K562 (cell line): ENCODE data around the gene TPRG1L. TPM values are rescaled to one million over a fixed set of nuclear protein-coding genes. Genes with fewer than 3 reads are reported as not detected.

ENCODE experiments used
- ATAC-seq: fragments of 200-7000 bp; cut with Tn5 transposase; 3 replicates; pipeline ENCODE4 v1.9.1; 2020; ENCODE audit warnings: moderate library complexity
- BruUV-seq: library from RNA; stranded (reverse); fragments of 400-500 nt; replicated peaks from 2 replicates; lab custom pipeline; 2021; lab: Mats Ljungman, UMichigan
- CTCF ChIA-PET: fragments of 300-600 bp; formaldehyde crosslinking; extraction: SDS; loops from one replicate; lab custom pipeline; 2021; ENCODE audit warnings: low intra/inter-chr PET ratio; lab: Yijun Ruan, JAX
- POLR2A ChIA-PET: fragments of 300-600, 350-650 bp; sonication (Branson Sonifier 250); formaldehyde crosslinking; extraction: SDS; loops from one replicate; lab custom pipeline; 2021; ENCODE audit warnings: antibody characterized with exemption, inconsistent platforms; lab: Yijun Ruan, JAX
- DNase-seq, 4 experiments: peaks; one replicate each; pipeline versions ENCODE4 v3.0.0 to v3.0.0-alpha.2; 2011 to 2018; ENCODE audit warnings: low spot score in 3 of 4, mixed read lengths in 3 of 4; ENCODE audit errors: extremely low read depth in 1 of 4
- FAIRE-seq: peaks from 2 replicates; lab custom pipeline; 2011; peaks lifted over from hg19 to GRCh38; lab: Jason Lieb, UNC
- H2AFZ ChIP-seq: 2 replicates; pipeline ENCODE4 v1.6.0; 2011; ENCODE audit warnings: low read depth, low read length, control low read depth, inconsistent platforms
- H3K27ac ChIP-seq: fragments of 200-600 bp; 3 replicates; pipeline ENCODE4 v1.8.0; 2011; ENCODE audit warnings: low read depth, mild to moderate bottlenecking, control low read depth, inconsistent platforms, low read length, moderate library complexity, mixed read lengths; ENCODE audit errors: extremely low read depth
- H3K27me3 ChIP-seq, 2 experiments: fragments of 300-600 bp in 1 of 2; 2 replicates in 1 of 2; 3 replicates in 1 of 2; pipeline versions ENCODE4 v1.6.0 to v1.8.0; 2011; ENCODE audit warnings: inconsistent platforms in 2 of 2, low read length in 2 of 2, mild to moderate bottlenecking in 1 of 2, mixed read lengths in 1 of 2, moderate library complexity in 1 of 2; ENCODE audit not compliant: control insufficient read depth in 2 of 2, insufficient read depth in 2 of 2
- H3K36me3 ChIP-seq: fragments of 300-600 bp; 3 replicates; pipeline ENCODE4 v1.8.0; 2011; ENCODE audit warnings: mild to moderate bottlenecking, low read length, inconsistent platforms; ENCODE audit not compliant: control insufficient read depth, insufficient read depth
- H3K4me1 ChIP-seq, 2 experiments: fragments of 200-600 bp in 1 of 2; replicated peaks in 1 of 2; 2 replicates in 1 of 2; 3 replicates in 1 of 2; pipeline versions ENCODE4 v1.5.1 to v1.8.0; 2011; ENCODE audit warnings: inconsistent platforms in 2 of 2, low read length in 2 of 2, mild to moderate bottlenecking in 1 of 2, mixed read lengths in 1 of 2, moderate library complexity in 1 of 2; ENCODE audit not compliant: control insufficient read depth in 2 of 2, insufficient read depth in 2 of 2
- H3K4me2 ChIP-seq: 2 replicates; pipeline ENCODE4 v1.6.1; 2011; ENCODE audit warnings: low read length, control low read depth, inconsistent platforms, mixed read lengths; ENCODE audit not compliant: insufficient read depth
- H3K4me3 ChIP-seq: fragments of 200-600 bp; sonication (generic), shearing (Covaris generic); 2 replicates; pipeline ENCODE4 v1.5.1; 2016; ENCODE audit warnings: control low read depth, inconsistent platforms
- H3K79me2 ChIP-seq: fragments of 200-600 bp; 3 replicates; pipeline ENCODE4 v1.8.0; 2011; ENCODE audit warnings: low read length, inconsistent platforms; ENCODE audit not compliant: control insufficient read depth, insufficient read depth
- H3K9ac ChIP-seq, 2 experiments: 2 replicates each; pipeline versions ENCODE4 v1.6.0 to v1.6.1; 2011; ENCODE audit warnings: low read depth in 2 of 2, low read length in 2 of 2, control low read depth in 1 of 2, inconsistent platforms in 1 of 2, mild to moderate bottlenecking in 1 of 2, mixed read lengths in 1 of 2; ENCODE audit not compliant: insufficient read depth in 1 of 2
- H3K9me1 ChIP-seq: one replicate; pipeline ENCODE4 v1.6.0; 2011; ENCODE audit warnings: inconsistent platforms, mild to moderate bottlenecking, low read length, moderate library complexity; ENCODE audit not compliant: control insufficient read depth, insufficient read depth
- H3K9me3 ChIP-seq: replicated peaks from 2 replicates; pipeline ENCODE4 v1.5.1; 2011; ENCODE audit warnings: low read depth, low read length, inconsistent platforms; ENCODE audit not compliant: control insufficient read depth, insufficient read depth
- H4K20me1 ChIP-seq: replicated peaks from 2 replicates; pipeline ENCODE4 v1.6.1; 2011; ENCODE audit warnings: low read length, inconsistent platforms, mixed read lengths; ENCODE audit not compliant: control insufficient read depth, insufficient read depth
- ATF1 ChIP-seq, 2 experiments: fragments of 450-650 bp in 1 of 2; IDR thresholded peaks; 2 replicates each; pipeline ENCODE4 v1.6.1; 2016; ENCODE audit warnings: missing compliant biosample characterization in 1 of 2, missing genetic modification characterization in 1 of 2
- CCNT2 ChIP-seq: IDR thresholded peaks from 2 replicates; pipeline ENCODE4 v1.6.1; 2011; ENCODE audit warnings: borderline replicate concordance, low read depth, mild to moderate bottlenecking, moderate library complexity, mixed read lengths, low read length; ENCODE audit not compliant: insufficient read length; ENCODE audit errors: extremely low read depth
- ETV6 ChIP-seq, 3 experiments: fragments of 150-350 bp in 1 of 3; sonication (generic) in 1 of 3; formaldehyde crosslinking in 1 of 3; IDR thresholded peaks; 2 replicates each; pipeline versions ENCODE4 v1.6.1 to v1.8.0; 2014 to 2022; ENCODE audit warnings: borderline replicate concordance in 2 of 3, low read depth in 2 of 3, antibody characterized with exemption in 1 of 3, low read length in 1 of 3, mild to moderate bottlenecking in 1 of 3, missing genetic modification reagents in 1 of 3
- FOXJ2 ChIP-seq: fragments of 200-800 bp; sonication (Bioruptor generic); IDR thresholded peaks from 2 replicates; pipeline ENCODE4 v1.6.1; 2016; ENCODE audit warnings: missing genetic modification characterization, missing compliant biosample characterization
- HNRNPLL ChIP-seq: fragments of 200-400 bp; formaldehyde crosslinking; IDR thresholded peaks from 2 replicates; pipeline ENCODE4 v1.6.1; 2017; ENCODE audit warnings: low read length, low read depth, mild to moderate bottlenecking; ENCODE audit not compliant: poor library complexity, severe bottlenecking
- JUNB ChIP-seq: fragments of 450-650 bp; formaldehyde crosslinking; conservative IDR thresholded peaks from 2 replicates; pipeline ENCODE4 v1.4.0; 2020; ENCODE audit warnings: mild to moderate bottlenecking
- MAFK ChIP-seq: IDR thresholded peaks from 2 replicates; pipeline ENCODE4 v1.6.1; 2011; ENCODE audit warnings: low read length, improper control_type of control experiment
- MCM2 ChIP-seq: fragments of 450-650 bp; IDR thresholded peaks from 2 replicates; pipeline ENCODE4 v1.6.1; 2017; ENCODE audit warnings: low read depth, mild to moderate bottlenecking
- PPARD ChIP-seq: fragments of 250-450 bp; sonication (Bioruptor Pico); IDR thresholded peaks from 2 replicates; pipeline ENCODE4 v1.8.0; 2022; ENCODE audit warnings: inconsistent platforms, mild to moderate bottlenecking, moderate library complexity
- PTRF ChIP-seq: fragments of 450-650 bp; IDR thresholded peaks from 2 replicates; pipeline ENCODE4 v1.6.1; 2016; ENCODE audit warnings: mild to moderate bottlenecking, missing genetic modification characterization, missing compliant biosample characterization
- RAD51 ChIP-seq: fragments of 450-650 bp; IDR thresholded peaks from 2 replicates; pipeline ENCODE4 v1.7.1; 2016; ENCODE audit warnings: low read depth, mild to moderate bottlenecking, borderline replicate concordance
- RBM14 ChIP-seq: fragments of 200-400 bp; formaldehyde crosslinking; IDR thresholded peaks from 2 replicates; pipeline ENCODE4 v1.6.1; 2018; ENCODE audit warnings: low read depth, mild to moderate bottlenecking, low read length, moderate library complexity, borderline replicate concordance; ENCODE audit not compliant: insufficient read depth
- SRSF7 ChIP-seq: fragments of 200-400 bp; formaldehyde crosslinking; optimal IDR thresholded peaks from 2 replicates; pipeline ENCODE3; 2017; ENCODE audit warnings: mild to moderate bottlenecking, low read depth, low read length
- ZNF311 ChIP-seq: fragments of 250-450 bp; sonication (Bioruptor Pico); IDR thresholded peaks from 2 replicates; pipeline ENCODE4 v1.4.0; 2020; ENCODE audit warnings: mild to moderate bottlenecking, moderate library complexity
- ZNF57 ChIP-seq: fragments of 450-650 bp; formaldehyde crosslinking; IDR thresholded peaks from 2 replicates; pipeline ENCODE4 v1.4.0; 2020; ENCODE audit warnings: mild to moderate bottlenecking, moderate library complexity
- WGBS: fragments of 100-300 bp; shearing (Covaris generic); methylation state at CpG from one replicate; pipeline ENCODE4 v1.1.6; 2016; ENCODE audit warnings: low coverage, mixed read lengths; ENCODE audit not compliant: insufficient coverage; ENCODE audit errors: missing lambda C conversion rate; 5-methylcytosine and 5-hydroxymethylcytosine counted together
- in situ Hi-C: fragments of 300-500 bp; cut with MboI; formaldehyde crosslinking; loops from 4 replicates; pipeline ENCODE4 v1.15.0; 2018; ENCODE audit warnings: inconsistent platforms, mixed read lengths
- intact Hi-C: fragments of 100-400 bp; cut with micrococcal nuclease; formaldehyde crosslinking; loops from 2 replicates; pipeline ENCODE4 v1.14.2; 2022
- polyA plus RNA-seq, 8 experiments: library from polyadenylated mRNA; depleted of rRNA in 4 of 8; stranded (reverse) in 5 of 8; unstranded in 3 of 8; fragments of >200 nt; fragmentation: Nextera tagmentation in 2 of 8; fragmentation: Illumina TruSeq in 1 of 8; extraction: Ambion mirVana in 2 of 8; extraction: Trizol in 1 of 8; gene quantifications; 2 replicates each; pipeline versions ENCODE4 v1.2.1 to v1.2.3, GENCODE V29; 2011 to 2014; ENCODE audit warnings: inconsistent platforms in 1 of 8, missing spikeins in 1 of 8
- total RNA-seq, 7 experiments: library from RNA; depleted of rRNA in 6 of 7; stranded (reverse); fragments of >200 nt in 6 of 7; fragmentation: Illumina TruSeq in 2 of 7; extraction: Trizol in 2 of 7; gene quantifications; 2 replicates each; pipeline versions ENCODE4 v1.2.1 to v1.2.3, GENCODE V29; 2011 to 2021; ENCODE audit warnings: low replicate concordance in 1 of 7
- TF ChIP-seq, protein P1 (sequence below): fragments of 250-450 bp; sonication (Bioruptor Pico); IDR thresholded peaks from 2 replicates; pipeline ENCODE4 v1.4.0; 2020; ENCODE audit warnings: borderline replicate concordance

Gene TPRG1L
- total and polyA plus RNA-seq, 9 of the 15 experiments (the other 6 are each of a cell fraction or from before 2014, with no cell fraction given): 1.6 to 11.0 (median 6.2) TPM

GRCh38 chr1:3617806-3618345, 6.9 kb upstream of the TPRG1L start:
- no TSS peak for BruUV-seq
- H3K9me3 ChIP-seq: no peaks in the 10 kb centered on the region
- no peak for DNase-seq

More at GRCh38 chr1:3617806-3618345, 6.9 kb upstream of the TPRG1L start:
- Histone ChIP-seq H3K27me3 (peaks cover 24 to 61% of the 10 kb centered on the region in 2 experiments; a peak in 4 of 5 replicates), H4K20me1 (peaks cover 27% of the 10 kb centered on the region), H3K27ac (no peak overlapping the region), H3K9me1 (no peaks in the 10 kb centered on the region), H3K4me3 (no peak overlapping the region), H3K4me2 (no peak overlapping the region), H3K9ac (peak overlapping the region in 1 of 2 experiments; percentile 64; a peak in 1 of 4 replicates), H3K4me1 (peaks cover 4 to 18% of the 10 kb centered on the region in 2 experiments; a peak in 3 of 5 replicates), H3K79me2 (no peaks in the 10 kb centered on the region), H3K36me3 (no peaks in the 10 kb centered on the region), H2AFZ (no peak overlapping the region)
- ChIA-PET POLR2A (interaction anchor here (0.7 to 1.1 kb wide), 3 partner anchors 10 to 277 kb away, joined by 3 to 4 read pairs (median 3); no protein-coding TSS in a partner anchor), CTCF (interaction anchor here (0.6 to 2.4 kb wide), 2 partner anchors 124 to 165 kb away, joined by 4 to 16 read pairs; partner anchors contain the start of gene ARHGEF16)
- 9% methylated on average over 15 of the region's 18 CpGs for WGBS
- in situ Hi-C loops: no loop called here
- FAIRE-seq (no peak), ATAC-seq (no peak)
- TF ChIP-seq RAD51 (no peak), CCNT2 (no peak), SRSF7 (no peak), ZNF311 (CRISPR knock-in tag) (no peak), JUNB (no peak), MAFK (no peak), RBM14 (no peak), HNRNPLL (no peak), ETV6 (IDR thresholded peaks at IDR 0.05; ENCODE audit: borderline replicate concordance in 1 of 2, low read depth in 2 of 2, low read length in 1 of 2) (no peak), ETV6 (CRISPR knock-in tag; IDR thresholded peaks at IDR 0.05; ENCODE audit: borderline replicate concordance) (no peak), ZNF57 (CRISPR knock-in tag) (no peak), MCM2 (no peak), PPARD (CRISPR knock-in tag) (no peak), ATF1 (CRISPR knock-in tag; IDR thresholded peaks at IDR 0.05) (no peak), ATF1 (tag; IDR thresholded peaks at IDR 0.05) (no peak), PTRF (no peak), FOXJ2 (no peak)
- TF ChIP-seq, protein P1, sequence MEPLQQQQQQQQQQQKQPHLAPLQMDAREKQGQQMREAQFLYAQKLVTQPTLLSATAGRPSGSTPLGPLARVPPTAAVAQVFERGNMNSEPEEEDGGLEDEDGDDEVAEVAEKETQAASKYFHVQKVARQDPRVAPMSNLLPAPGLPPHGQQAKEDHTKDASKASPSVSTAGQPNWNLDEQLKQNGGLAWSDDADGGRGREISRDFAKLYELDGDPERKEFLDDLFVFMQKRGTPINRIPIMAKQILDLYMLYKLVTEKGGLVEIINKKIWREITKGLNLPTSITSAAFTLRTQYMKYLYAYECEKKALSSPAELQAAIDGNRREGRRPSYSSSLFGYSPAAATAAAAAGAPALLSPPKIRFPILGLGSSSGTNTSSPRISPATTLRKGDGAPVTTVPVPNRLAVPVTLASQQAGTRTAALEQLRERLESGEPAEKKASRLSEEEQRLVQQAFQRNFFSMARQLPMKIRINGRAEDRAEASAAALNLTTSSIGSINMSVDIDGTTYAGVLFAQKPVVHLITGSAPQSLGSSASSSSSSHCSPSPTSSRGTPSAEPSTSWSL (CRISPR knock-in tag): no peak
- intact Hi-C loops: loop anchor here (2.0 kb wide), 1 partner anchor 29 kb away; no protein-coding TSS in a partner anchor
